ENCODE data around the gene DENND4B. TPM values are rescaled to one million over a fixed set of nuclear protein-coding genes. Genes with fewer than 3 reads are reported as not detected.

The DENND4B gene
- total RNA-seq, 1 donor from 2014 or later = 2.7 TPM

DNA sequence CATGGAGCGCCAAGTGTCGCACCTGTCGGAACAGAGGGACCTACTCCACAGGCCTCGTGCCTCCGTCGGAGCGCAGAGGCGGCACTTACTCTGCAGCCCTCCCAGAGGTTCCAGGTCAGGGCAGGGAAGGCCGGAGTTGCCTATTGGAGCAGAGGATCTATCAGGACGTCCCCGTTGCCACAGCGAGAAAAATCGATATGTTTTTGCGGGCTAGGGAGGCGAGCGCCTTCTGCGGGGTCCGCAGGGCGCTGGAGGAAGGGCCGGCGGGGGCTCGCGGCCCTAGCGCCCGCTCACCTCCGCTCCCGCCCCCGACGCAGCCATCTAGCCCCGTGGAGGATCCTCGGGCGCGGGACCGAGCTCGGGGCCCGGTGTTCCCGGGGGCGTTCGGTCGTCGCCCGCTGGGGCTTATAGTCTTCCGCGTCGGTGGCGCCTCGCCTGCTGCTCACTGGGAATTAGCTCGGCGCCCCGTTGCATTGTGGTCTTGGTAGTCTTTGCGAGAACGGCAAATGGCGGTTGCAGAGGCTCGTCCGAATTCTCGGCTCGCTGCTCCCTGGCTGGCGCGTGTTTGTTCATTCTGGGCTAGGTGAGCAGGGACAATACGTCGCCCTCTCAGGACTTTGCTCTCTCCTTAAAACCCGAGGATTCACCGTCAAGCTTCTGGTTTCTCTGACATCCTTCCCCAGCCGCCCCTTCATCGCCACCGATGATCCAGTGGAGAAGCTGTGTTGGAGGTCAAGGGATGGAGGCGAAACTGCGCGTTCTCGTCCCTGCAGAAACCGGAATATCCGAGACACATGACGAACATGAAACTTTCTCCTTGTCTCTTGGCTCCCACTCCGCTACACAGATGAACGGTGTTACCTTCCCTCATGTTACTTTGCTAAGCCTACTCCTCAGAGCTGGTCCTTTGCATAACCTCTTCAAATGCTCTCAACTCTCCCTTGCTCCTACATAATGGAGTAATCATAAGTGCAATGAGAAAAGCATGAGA, 31.0 kb upstream of the DENND4B start, which contains the start of gene JTB:
JTB (minus strand) TSS at position 425 of the 991 bp plus-strand sequence; CDS start at position 3, 422 bp downstream.
- peak within 1 kb of the TSS; percentile 84 for H3K4me2 ChIP-seq
- DNase-seq (ENCODE audit: low spot score) = peak; percentile 96
- H3K4me1 ChIP-seq = peaks cover 7% of the 10 kb centered on the region
- no peaks in the 10 kb centered on the region for H3K9me3 ChIP-seq (ENCODE audit: low read depth)
- H4K20me1 ChIP-seq (ENCODE audit: low read depth) = no peaks in the 10 kb centered on the region
- Mint-ChIP-seq H3K4me1 (peaks cover 25% of the 10 kb centered on the region), H3K36me3 (peaks cover 17% of the 10 kb centered on the region), H3K27ac (peak within 1 kb of the TSS; percentile 96), H3K4me3 (peak within 1 kb of the TSS; percentile 99), H3K9me3 (no peaks in the 10 kb centered on the region), H3K27me3 (ENCODE audit: insufficient read depth, low read depth) (peaks cover 9% of the 10 kb centered on the region)
- TF ChIP-seq, protein P1, sequence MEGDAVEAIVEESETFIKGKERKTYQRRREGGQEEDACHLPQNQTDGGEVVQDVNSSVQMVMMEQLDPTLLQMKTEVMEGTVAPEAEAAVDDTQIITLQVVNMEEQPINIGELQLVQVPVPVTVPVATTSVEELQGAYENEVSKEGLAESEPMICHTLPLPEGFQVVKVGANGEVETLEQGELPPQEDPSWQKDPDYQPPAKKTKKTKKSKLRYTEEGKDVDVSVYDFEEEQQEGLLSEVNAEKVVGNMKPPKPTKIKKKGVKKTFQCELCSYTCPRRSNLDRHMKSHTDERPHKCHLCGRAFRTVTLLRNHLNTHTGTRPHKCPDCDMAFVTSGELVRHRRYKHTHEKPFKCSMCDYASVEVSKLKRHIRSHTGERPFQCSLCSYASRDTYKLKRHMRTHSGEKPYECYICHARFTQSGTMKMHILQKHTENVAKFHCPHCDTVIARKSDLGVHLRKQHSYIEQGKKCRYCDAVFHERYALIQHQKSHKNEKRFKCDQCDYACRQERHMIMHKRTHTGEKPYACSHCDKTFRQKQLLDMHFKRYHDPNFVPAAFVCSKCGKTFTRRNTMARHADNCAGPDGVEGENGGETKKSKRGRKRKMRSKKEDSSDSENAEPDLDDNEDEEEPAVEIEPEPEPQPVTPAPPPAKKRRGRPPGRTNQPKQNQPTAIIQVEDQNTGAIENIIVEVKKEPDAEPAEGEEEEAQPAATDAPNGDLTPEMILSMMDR (IDR thresholded peaks at IDR 0.05) = no peak
- no peak for TF ChIP-seq EZH2phosphoT487 (IDR thresholded peaks at IDR 0.05)
- no peak for TF ChIP-seq EZH2 (IDR thresholded peaks at IDR 0.05)
- peak within 1 kb of the TSS; percentile 68 for H3K9ac ChIP-seq
- H3K36me3 ChIP-seq = peaks cover 3% of the 10 kb centered on the region
- H3F3A ChIP-seq (ENCODE audit: low read depth) = peaks cover 40% of the 10 kb centered on the region
- H3K27ac ChIP-seq = no peak within 1 kb of the TSS
- peaks cover 20% of the 10 kb centered on the region for H3K79me2 ChIP-seq (ENCODE audit: low read depth)
- H3K27me3 ChIP-seq = no peaks in the 10 kb centered on the region
- peak within 1 kb of the TSS; percentile 90 for H2AFZ ChIP-seq (replicated peaks)
- peak within 1 kb of the TSS; percentile 88 for H3K4me3 ChIP-seq

DNA sequence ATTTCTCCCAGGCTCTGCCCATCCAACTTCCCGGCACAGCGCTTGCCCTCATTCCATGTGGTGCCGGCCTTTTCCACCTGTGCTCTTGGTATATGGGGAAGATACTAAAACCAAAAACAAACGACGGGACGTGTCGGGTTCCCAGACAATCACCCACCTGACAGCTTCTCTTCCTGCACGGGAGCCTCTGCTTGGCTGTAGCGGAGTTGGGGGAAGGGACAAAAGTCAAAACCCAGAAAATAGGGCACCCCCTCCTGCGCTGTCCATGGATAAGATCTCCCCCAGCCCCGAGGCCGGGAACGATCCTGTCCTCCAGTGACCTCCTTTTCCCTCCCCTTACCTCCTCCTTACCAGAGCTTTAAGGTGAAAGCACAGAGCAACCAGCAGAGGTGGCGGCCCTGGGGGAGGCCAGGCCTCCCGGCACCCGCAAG, 30.3 kb upstream of the DENND4B start:
- peak; percentile 34 for DNase-seq (ENCODE audit: low spot score)
- TF ChIP-seq EZH2 (IDR thresholded peaks at IDR 0.05) (no peak), EZH2phosphoT487 (IDR thresholded peaks at IDR 0.05) (no peak)
- TF ChIP-seq, protein P1 (IDR thresholded peaks at IDR 0.05) = no peak
- H3K4me3 ChIP-seq = peak overlapping the region; percentile 88
- H4K20me1 ChIP-seq (ENCODE audit: low read depth) = no peaks in the 10 kb centered on the region
- peak overlapping the region; percentile 90 for H2AFZ ChIP-seq (replicated peaks)
- peaks cover 3% of the 10 kb centered on the region for H3K36me3 ChIP-seq
- peaks cover 25% of the 10 kb centered on the region for H3K4me1 Mint-ChIP-seq
- H3K27ac Mint-ChIP-seq = peak overlapping the region; percentile 2
- peak overlapping the region; percentile 99 for H3K4me3 Mint-ChIP-seq
- H3K9ac ChIP-seq = peak overlapping the region; percentile 68
- no peak overlapping the region for H3K27ac ChIP-seq
- H3K27me3 Mint-ChIP-seq (ENCODE audit: insufficient read depth, low read depth) = peaks cover 9% of the 10 kb centered on the region
- H3K9me3 ChIP-seq (ENCODE audit: low read depth) = no peaks in the 10 kb centered on the region
- peaks cover 7% of the 10 kb centered on the region for H3K4me1 ChIP-seq
- peaks cover 23% of the 10 kb centered on the region for H3K36me3 Mint-ChIP-seq
- peaks cover 44% of the 10 kb centered on the region for H3F3A ChIP-seq (ENCODE audit: low read depth)
- no peaks in the 10 kb centered on the region for H3K27me3 ChIP-seq
- H3K79me2 ChIP-seq (ENCODE audit: low read depth) = peaks cover 20% of the 10 kb centered on the region
- H3K9me3 Mint-ChIP-seq = no peaks in the 10 kb centered on the region
- peak overlapping the region; percentile 84 for H3K4me2 ChIP-seq

DNA sequence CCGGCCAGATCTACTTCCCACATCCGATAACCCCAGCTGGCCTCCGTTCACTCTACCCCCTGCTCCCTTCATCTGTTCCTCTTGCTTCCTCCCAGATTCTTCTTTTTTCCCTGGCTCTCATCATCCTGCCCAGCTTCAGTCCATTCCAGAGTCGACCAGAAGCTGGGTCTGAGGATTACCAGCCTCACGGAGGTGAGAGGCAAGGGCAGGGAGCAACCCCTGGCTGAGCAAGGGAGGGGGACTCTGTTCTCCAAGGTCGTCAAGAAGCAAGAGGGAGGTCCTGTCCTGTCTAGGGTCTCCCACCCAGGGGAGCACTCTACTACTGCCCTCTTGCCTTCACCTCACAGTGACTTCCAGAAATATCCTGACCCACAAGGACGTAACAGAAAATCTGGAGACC, 27.0 kb upstream of the DENND4B start:
- Histone ChIP-seq H3F3A (ENCODE audit: low read depth) (peaks cover 28% of the 10 kb centered on the region), H3K4me2 (no peak overlapping the region), H3K4me1 (peaks cover 12% of the 10 kb centered on the region), H3K4me3 (no peak overlapping the region), H3K9ac (no peak overlapping the region), H4K20me1 (ENCODE audit: low read depth) (no peaks in the 10 kb centered on the region), H3K36me3 (peaks cover 3% of the 10 kb centered on the region), H2AFZ (replicated peaks) (no peak overlapping the region), H3K79me2 (ENCODE audit: low read depth) (peaks cover 32% of the 10 kb centered on the region), H3K27ac (no peak overlapping the region), H3K27me3 (no peaks in the 10 kb centered on the region), H3K9me3 (ENCODE audit: low read depth) (no peaks in the 10 kb centered on the region)
- Mint-ChIP-seq H3K27me3 (ENCODE audit: insufficient read depth, low read depth) (peaks cover 9% of the 10 kb centered on the region), H3K9me3 (no peaks in the 10 kb centered on the region), H3K27ac (no peak overlapping the region), H3K36me3 (peaks cover 23% of the 10 kb centered on the region), H3K4me1 (peaks cover 31% of the 10 kb centered on the region), H3K4me3 (no peak overlapping the region)
- TF ChIP-seq EZH2 (IDR thresholded peaks at IDR 0.05) (no peak), EZH2phosphoT487 (IDR thresholded peaks at IDR 0.05) (no peak)
- TF ChIP-seq, protein P1 (IDR thresholded peaks at IDR 0.05) = no peak
- DNase-seq (ENCODE audit: low spot score) = no peak
